GM19452 (cell line): ENCODE results near the gene KLHDC10.
"Not testable (repeated sequence)": the region's sequence is repeated elsewhere in the genome, so short reads cannot be mapped to it uniquely, and the experiment has no call there.

Experiments used
- ATAC-seq: cut with Tn5 transposase; IDR thresholded peaks from one replicate; pipeline ENCODE4 v1.9.1; 2021; ENCODE audit not compliant: unreplicated experiment

KLHDC10 gene

GRCh38 chr7:130069978-130070860 lies at the start of gene KLHDC10:
TSS of gene KLHDC10 (plus strand) at chr7:130070534. CDS start at chr7:130070644, 110 bp downstream.
- ATAC-seq, result peak; percentile 94

- no peak for ATAC-seq
Observed at GRCh38 chr7:130021105-130021834, 49.1 kb upstream of the KLHDC10 start.

GRCh38 chr7:130022115-130022514 lies 48.2 kb upstream of the KLHDC10 start:
- ATAC-seq, result no peak

GRCh38 chr7:130022623-130023175 lies 47.6 kb upstream of the KLHDC10 start:
- ATAC-seq, result no peak

- no peak for ATAC-seq
Observed at GRCh38 chr7:130024390-130024789, 45.9 kb upstream of the KLHDC10 start.

- no peak for ATAC-seq
Observed at GRCh38 chr7:130032698-130033097, 37.6 kb upstream of the KLHDC10 start.

- ATAC-seq, result no peak
Observed at GRCh38 chr7:130037703-130038102, 32.6 kb upstream of the KLHDC10 start.

- no peak for ATAC-seq
Observed at GRCh38 chr7:130040576-130040975, 29.8 kb upstream of the KLHDC10 start.

- no peak for ATAC-seq
Observed at GRCh38 chr7:130047831-130048230, 22.5 kb upstream of the KLHDC10 start.

- ATAC-seq, result no peak
Observed at GRCh38 chr7:130048906-130049305, 21.4 kb upstream of the KLHDC10 start.

- not testable (repeated sequence) for ATAC-seq
Observed at GRCh38 chr7:130052250-130052649, 18.1 kb upstream of the KLHDC10 start.

- ATAC-seq, result not testable (repeated sequence)
Observed at GRCh38 chr7:130055198-130055597, 15.1 kb upstream of the KLHDC10 start.

- no peak for ATAC-seq
Observed at GRCh38 chr7:130062246-130062645, 8.1 kb upstream of the KLHDC10 start.

- ATAC-seq, result no peak
Observed at GRCh38 chr7:130063036-130063435, 7.3 kb upstream of the KLHDC10 start.

GRCh38 chr7:130064580-130064926 lies 5.8 kb upstream of the KLHDC10 start:
- ATAC-seq, result not testable (repeated sequence)

GRCh38 chr7:130065500-130066152 lies 4.7 kb upstream of the KLHDC10 start:
- ATAC-seq, result no peak

GRCh38 chr7:130069179-130069977 lies 956 bp upstream of the KLHDC10 start:
- ATAC-seq, result no peak

- ATAC-seq, result peak; percentile 3
Observed at GRCh38 chr7:130070861-130071622, 708 bp downstream of the KLHDC10 start.

GRCh38 chr7:130071701-130072622 lies 1.6 kb downstream of the KLHDC10 start:
- peak; percentile 33 for ATAC-seq
